Measurements from ENCODE around the gene UPF2. TPM values are rescaled to one million over a fixed set of nuclear protein-coding genes. Genes with fewer than 3 reads are reported as not detected.
A peak's percentile ranks its signal among the peaks of the same experiment; 100 is the strongest.

UPF2 gene
- total RNA-seq, 1 donor from 2014 or later: 17.3 TPM

DNA sequence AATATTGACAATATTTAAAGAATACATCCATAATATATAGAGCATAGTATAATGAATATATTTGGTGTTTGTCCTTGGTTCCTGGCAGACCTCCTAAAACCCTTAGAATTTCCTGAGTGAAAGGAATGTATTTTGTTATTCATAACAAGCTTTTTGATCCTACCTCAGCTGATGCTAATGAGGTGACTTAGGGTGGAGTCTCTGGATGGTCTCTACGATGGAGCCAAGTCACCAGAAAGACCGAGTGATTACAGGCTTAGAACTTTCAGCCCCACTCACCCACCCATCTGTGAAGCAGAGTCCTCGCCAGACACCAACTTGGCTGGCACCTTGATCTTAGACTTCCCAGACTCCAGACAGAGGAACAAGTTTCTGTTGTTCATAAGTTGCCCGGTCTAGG, 35.9 kb downstream of the UPF2 start:
- Histone ChIP-seq H3K27ac (replicated peaks) (no peak overlapping the region), H3K36me3 (peaks cover 83% of the 10 kb centered on the region), H3K4me3 (no peak overlapping the region), H3K9me3 (replicated peaks) (peaks cover 13% of the 10 kb centered on the region), H3K27me3 (ENCODE audit: low read depth) (no peaks in the 10 kb centered on the region), H3K4me1 (no peaks in the 10 kb centered on the region)
- DNase-seq: no peak
- TF ChIP-seq, protein P1, sequence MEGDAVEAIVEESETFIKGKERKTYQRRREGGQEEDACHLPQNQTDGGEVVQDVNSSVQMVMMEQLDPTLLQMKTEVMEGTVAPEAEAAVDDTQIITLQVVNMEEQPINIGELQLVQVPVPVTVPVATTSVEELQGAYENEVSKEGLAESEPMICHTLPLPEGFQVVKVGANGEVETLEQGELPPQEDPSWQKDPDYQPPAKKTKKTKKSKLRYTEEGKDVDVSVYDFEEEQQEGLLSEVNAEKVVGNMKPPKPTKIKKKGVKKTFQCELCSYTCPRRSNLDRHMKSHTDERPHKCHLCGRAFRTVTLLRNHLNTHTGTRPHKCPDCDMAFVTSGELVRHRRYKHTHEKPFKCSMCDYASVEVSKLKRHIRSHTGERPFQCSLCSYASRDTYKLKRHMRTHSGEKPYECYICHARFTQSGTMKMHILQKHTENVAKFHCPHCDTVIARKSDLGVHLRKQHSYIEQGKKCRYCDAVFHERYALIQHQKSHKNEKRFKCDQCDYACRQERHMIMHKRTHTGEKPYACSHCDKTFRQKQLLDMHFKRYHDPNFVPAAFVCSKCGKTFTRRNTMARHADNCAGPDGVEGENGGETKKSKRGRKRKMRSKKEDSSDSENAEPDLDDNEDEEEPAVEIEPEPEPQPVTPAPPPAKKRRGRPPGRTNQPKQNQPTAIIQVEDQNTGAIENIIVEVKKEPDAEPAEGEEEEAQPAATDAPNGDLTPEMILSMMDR (IDR thresholded peaks at IDR 0.05; ENCODE audit: borderline replicate concordance): no peak
- intact Hi-C loops (cut with micrococcal nuclease): no loop called here

DNA sequence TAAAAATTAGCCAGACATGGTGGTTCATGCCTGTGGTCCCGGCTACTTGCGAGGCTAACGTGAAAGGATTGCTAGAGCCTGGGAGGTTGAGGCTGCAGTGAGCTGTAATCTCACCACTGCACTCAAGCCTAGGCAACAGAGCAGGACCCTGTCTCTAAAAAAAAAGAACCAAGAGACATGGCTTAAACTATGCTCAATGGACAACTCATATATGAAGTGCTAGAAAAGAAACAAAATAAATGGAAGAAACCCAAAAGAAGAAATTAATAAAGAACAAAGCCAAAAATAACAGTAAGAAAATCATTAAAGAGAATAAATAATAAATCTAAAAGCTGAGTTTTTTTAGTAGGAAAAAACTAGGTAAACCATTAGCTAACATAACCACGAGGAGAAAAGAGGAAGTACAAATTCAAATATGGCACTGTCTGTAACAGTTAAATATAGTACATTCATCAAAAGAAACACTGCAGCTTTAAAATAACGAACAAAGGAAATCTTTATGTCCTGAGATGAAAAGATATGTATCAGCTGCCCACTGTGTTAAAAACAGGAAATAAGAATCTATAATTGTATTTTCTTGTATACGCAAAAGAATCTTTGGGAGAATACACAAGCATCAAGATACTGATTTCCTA, 48.7 kb downstream of the UPF2 start:
- Histone ChIP-seq H3K9me3 (replicated peaks) (no peaks in the 10 kb centered on the region), H3K27me3 (ENCODE audit: low read depth) (no peaks in the 10 kb centered on the region), H3K4me3 (no peak overlapping the region), H3K36me3 (peaks cover 46% of the 10 kb centered on the region), H3K27ac (replicated peaks) (no peak overlapping the region), H3K4me1 (no peaks in the 10 kb centered on the region)
- DNase-seq: no peak
- TF ChIP-seq, protein P1 (IDR thresholded peaks at IDR 0.05; ENCODE audit: borderline replicate concordance): no peak
- intact Hi-C loops (cut with micrococcal nuclease): no loop called here

DNA sequence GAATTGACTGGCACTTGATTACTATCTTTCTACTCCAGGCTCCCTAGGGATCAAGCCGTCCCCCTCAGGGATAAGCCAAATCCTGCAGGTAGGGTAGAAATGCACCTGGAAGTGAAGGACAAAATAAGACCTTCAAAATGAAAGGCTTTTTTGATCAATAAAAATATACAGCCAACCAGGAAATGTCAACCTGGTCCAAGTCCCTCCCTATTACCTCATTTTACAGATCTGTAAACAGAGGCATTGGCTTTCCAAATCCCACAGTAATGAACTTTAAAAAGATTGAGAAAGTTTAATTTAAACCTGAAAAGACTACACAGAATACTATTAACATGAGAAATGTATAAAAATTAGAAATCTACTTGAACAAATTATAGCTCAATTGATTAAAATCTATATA, 53.7 kb downstream of the UPF2 start:
- TF ChIP-seq, protein P1 (IDR thresholded peaks at IDR 0.05; ENCODE audit: borderline replicate concordance): no peak
- no peaks in the 10 kb centered on the region for H3K9me3 ChIP-seq (replicated peaks)
- no peaks in the 10 kb centered on the region for H3K27me3 ChIP-seq (ENCODE audit: low read depth)
- no peak for DNase-seq
- peaks cover 21% of the 10 kb centered on the region for H3K36me3 ChIP-seq
- intact Hi-C loops (cut with micrococcal nuclease): loop anchor here (5.0 kb wide), 1 partner anchor 197 kb away; no protein-coding TSS in a partner anchor
- H3K4me3 ChIP-seq: no peak overlapping the region
- H3K4me1 ChIP-seq: peaks cover 11% of the 10 kb centered on the region
- H3K27ac ChIP-seq (replicated peaks): no peak overlapping the region

DNA sequence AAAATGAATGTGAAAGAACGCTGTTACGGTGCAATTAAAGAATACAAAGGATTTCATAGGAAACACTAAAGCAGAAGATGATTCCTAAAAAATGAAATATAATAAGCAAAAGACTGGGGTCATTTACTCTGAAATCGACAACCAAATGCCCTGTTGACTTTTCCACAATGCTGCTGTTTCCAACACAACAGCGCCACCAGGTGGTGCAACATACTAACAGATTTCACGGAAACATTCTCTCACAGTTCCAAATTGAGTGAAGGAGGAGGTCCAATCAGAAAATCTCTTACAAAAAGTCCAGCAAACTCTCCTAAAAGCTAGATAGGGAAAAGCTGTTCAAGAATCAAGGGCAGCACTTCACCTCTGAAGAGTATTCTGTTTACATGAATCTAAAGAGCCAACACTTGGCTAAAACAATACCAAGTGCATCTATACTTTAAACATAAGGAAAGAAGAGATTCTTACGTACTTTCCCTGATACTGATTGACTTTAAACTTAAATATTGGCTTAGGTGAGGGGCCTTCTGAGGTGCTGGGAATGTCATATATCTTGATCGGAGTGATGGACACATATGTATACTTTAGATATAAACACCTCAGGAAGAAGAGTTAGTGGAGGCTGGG, 55.9 kb downstream of the UPF2 start:
- no peak overlapping the region for H3K27ac ChIP-seq (replicated peaks)
- H3K4me1 ChIP-seq: peaks cover 11% of the 10 kb centered on the region
- H3K4me3 ChIP-seq: no peak overlapping the region
- H3K9me3 ChIP-seq (replicated peaks): no peaks in the 10 kb centered on the region
- peaks cover 25% of the 10 kb centered on the region for H3K36me3 ChIP-seq
- peak; percentile 65 for DNase-seq
- no peaks in the 10 kb centered on the region for H3K27me3 ChIP-seq (ENCODE audit: low read depth)
- TF ChIP-seq, protein P1 (IDR thresholded peaks at IDR 0.05; ENCODE audit: borderline replicate concordance): peak; percentile 86
- intact Hi-C loops (cut with micrococcal nuclease): loop anchor here (5.0 kb wide), 1 partner anchor 194 kb away; no protein-coding TSS in a partner anchor

DNA sequence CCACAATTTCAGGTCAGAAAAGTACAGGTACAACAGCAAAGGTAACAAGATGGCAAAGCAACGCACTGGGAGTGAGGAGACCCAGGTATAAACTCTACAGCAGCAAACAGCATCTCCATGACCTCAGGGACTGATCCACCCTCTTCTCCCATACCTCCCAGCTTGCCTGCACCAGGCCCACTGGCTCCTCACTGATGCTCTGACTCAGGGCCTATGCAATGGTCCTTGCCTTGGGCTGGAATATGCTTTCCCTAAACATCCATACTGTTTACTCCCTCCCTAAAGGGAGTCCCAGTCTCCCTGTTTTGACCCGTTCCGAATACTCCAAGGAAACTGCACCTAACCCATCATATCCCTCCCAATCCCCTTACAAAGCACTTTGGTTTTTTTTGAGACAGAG, 60.4 kb downstream of the UPF2 start:
- intact Hi-C loops (cut with micrococcal nuclease): no loop called here

More for the DNA sequence above, 60.4 kb downstream of the UPF2 start:
- TF ChIP-seq, protein P1 (IDR thresholded peaks at IDR 0.05; ENCODE audit: borderline replicate concordance): no peak
- Histone ChIP-seq H3K36me3 (peaks cover 37% of the 10 kb centered on the region), H3K4me1 (peaks cover 11% of the 10 kb centered on the region), H3K27ac (replicated peaks) (no peak overlapping the region), H3K4me3 (no peak overlapping the region), H3K9me3 (replicated peaks) (no peaks in the 10 kb centered on the region), H3K27me3 (ENCODE audit: low read depth) (no peaks in the 10 kb centered on the region)
- no peak for DNase-seq

All from left ventricle myocardium inferior (tissue), 1 donor.